GM21381 (cell line): ENCODE results near the gene EFCAB6.

Experiments
- ATAC-seq: cut with Tn5 transposase; IDR thresholded peaks from one replicate; pipeline ENCODE4 v1.9.1; 2021; ENCODE audit warnings: mild to moderate bottlenecking, moderate library complexity; ENCODE audit not compliant: unreplicated experiment

EFCAB6 gene

GRCh38 chr22:43847376-43848289 is 35.5 kb upstream of the EFCAB6 start:
- no peak for ATAC-seq

GRCh38 chr22:43846966-43847365 is 34.9 kb upstream of the EFCAB6 start:
- ATAC-seq, result no peak

GRCh38 chr22:43845981-43846380 is 33.9 kb upstream of the EFCAB6 start:
- no peak for ATAC-seq

- ATAC-seq, result no peak
Observed at GRCh38 chr22:43844560-43845545, 32.7 kb upstream of the EFCAB6 start.

- ATAC-seq, result no peak
Observed at GRCh38 chr22:43843783-43844530, 31.9 kb upstream of the EFCAB6 start.

GRCh38 chr22:43841742-43842141 is 29.6 kb upstream of the EFCAB6 start:
- ATAC-seq, result no peak

- ATAC-seq, result no peak
Observed at GRCh38 chr22:43840851-43841250, 28.7 kb upstream of the EFCAB6 start.

- ATAC-seq, result no peak
Observed at GRCh38 chr22:43840431-43840830, 28.3 kb upstream of the EFCAB6 start.

GRCh38 chr22:43839781-43840180 is 27.7 kb upstream of the EFCAB6 start:
- no peak for ATAC-seq

GRCh38 chr22:43838571-43839307 is 26.6 kb upstream of the EFCAB6 start:
- ATAC-seq, result no peak

- ATAC-seq, result no peak
Observed at GRCh38 chr22:43838161-43838560, 26.1 kb upstream of the EFCAB6 start.

GRCh38 chr22:43837666-43838065 is 25.6 kb upstream of the EFCAB6 start:
- ATAC-seq, result no peak

- no peak for ATAC-seq
Observed at GRCh38 chr22:43835736-43836135, 23.6 kb upstream of the EFCAB6 start.

GRCh38 chr22:43835166-43835565 is 23.1 kb upstream of the EFCAB6 start:
- ATAC-seq, result no peak

- no peak for ATAC-seq
Observed at GRCh38 chr22:43833286-43834240, 21.5 kb upstream of the EFCAB6 start.

GRCh38 chr22:43832393-43833265 is 20.5 kb upstream of the EFCAB6 start:
- ATAC-seq, result no peak

- ATAC-seq, result no peak
Observed at GRCh38 chr22:43831561-43832392, 19.7 kb upstream of the EFCAB6 start.
